Thyroid gland (tissue), 4 donors: ENCODE results near the gene IFT88. TPM values are rescaled to one million over a fixed set of nuclear protein-coding genes. Genes with fewer than 3 reads are reported as not detected.

Source experiments
- DNase-seq, 2 donors: peaks; one replicate each; pipeline ENCODE4 v3.0.0-alpha.2; 2019
- H3K27ac ChIP-seq, 3 donors: fragments of 200-600 bp; sonication (generic); 1 replicate in 2 of 3; 2 replicates in 1 of 3; pipeline ENCODE4 v1.5.1; 2016 to 2019; ENCODE audit warnings: mild to moderate bottlenecking in 1 of 3, moderate library complexity in 1 of 3
- H3K27me3 ChIP-seq: fragments of 200-600 bp; sonication (generic); one replicate; pipeline ENCODE4 v1.5.1; 2019
- H3K36me3 ChIP-seq, 2 donors: fragments of 200-600 bp; sonication (generic); one replicate each; pipeline ENCODE4 v1.5.1; 2016 to 2019
- H3K4me1 ChIP-seq, 2 donors: fragments of 200-600 bp; sonication (generic); one replicate each; pipeline ENCODE4 v1.5.1; 2017 to 2019
- H3K4me3 ChIP-seq, 3 donors: fragments of 200-600 bp; sonication (generic); replicated peaks in 1 of 3; 1 replicate in 2 of 3; 2 replicates in 1 of 3; pipeline ENCODE4 v1.5.1; 2016; ENCODE audit warnings: mild to moderate bottlenecking in 1 of 3
- H3K9me3 ChIP-seq: fragments of 200-600 bp; sonication (generic); one replicate; pipeline ENCODE4 v1.5.1; 2017
- CTCF ChIP-seq, 6 experiments: fragments of 200-600 bp in 3 of 6; fragments of 450-650 bp in 3 of 6; sonication (generic) in 3 of 6; IDR thresholded peaks; one replicate each; pipeline ENCODE4 v1.5.1; 2016 to 2019; ENCODE audit warnings: antibody characterized with exemption in 6 of 6, mild to moderate bottlenecking in 2 of 6, inconsistent platforms in 1 of 6, moderate library complexity in 1 of 6
- POLR2A ChIP-seq, 2 donors: fragments of 450-650 bp; IDR thresholded peaks; one replicate each; pipeline ENCODE4 v1.6.1; 2017; ENCODE audit warnings: antibody characterized with exemption in 2 of 2, mild to moderate bottlenecking in 2 of 2, moderate library complexity in 1 of 2
- WGBS, 2 donors: methylation state at CpG; one replicate each; pipeline ENCODE4 v1.1.5; 2017; 5-methylcytosine and 5-hydroxymethylcytosine counted together
- intact Hi-C: fragments of 100-400 bp; cut with DNase I; formaldehyde crosslinking; loops from one replicate; pipeline ENCODE4 v1.15.1; 2023
- total RNA-seq, 4 donors: library from RNA; depleted of rRNA; stranded (reverse); fragments of >200 nt; gene quantifications; one replicate each; pipeline ENCODE4 v1.2.3, GENCODE V29; 2016

IFT88 gene
- total RNA-seq, 4 donors from 2014 or later: 30.2 to 59.5 (median 42.2) TPM

DNA sequence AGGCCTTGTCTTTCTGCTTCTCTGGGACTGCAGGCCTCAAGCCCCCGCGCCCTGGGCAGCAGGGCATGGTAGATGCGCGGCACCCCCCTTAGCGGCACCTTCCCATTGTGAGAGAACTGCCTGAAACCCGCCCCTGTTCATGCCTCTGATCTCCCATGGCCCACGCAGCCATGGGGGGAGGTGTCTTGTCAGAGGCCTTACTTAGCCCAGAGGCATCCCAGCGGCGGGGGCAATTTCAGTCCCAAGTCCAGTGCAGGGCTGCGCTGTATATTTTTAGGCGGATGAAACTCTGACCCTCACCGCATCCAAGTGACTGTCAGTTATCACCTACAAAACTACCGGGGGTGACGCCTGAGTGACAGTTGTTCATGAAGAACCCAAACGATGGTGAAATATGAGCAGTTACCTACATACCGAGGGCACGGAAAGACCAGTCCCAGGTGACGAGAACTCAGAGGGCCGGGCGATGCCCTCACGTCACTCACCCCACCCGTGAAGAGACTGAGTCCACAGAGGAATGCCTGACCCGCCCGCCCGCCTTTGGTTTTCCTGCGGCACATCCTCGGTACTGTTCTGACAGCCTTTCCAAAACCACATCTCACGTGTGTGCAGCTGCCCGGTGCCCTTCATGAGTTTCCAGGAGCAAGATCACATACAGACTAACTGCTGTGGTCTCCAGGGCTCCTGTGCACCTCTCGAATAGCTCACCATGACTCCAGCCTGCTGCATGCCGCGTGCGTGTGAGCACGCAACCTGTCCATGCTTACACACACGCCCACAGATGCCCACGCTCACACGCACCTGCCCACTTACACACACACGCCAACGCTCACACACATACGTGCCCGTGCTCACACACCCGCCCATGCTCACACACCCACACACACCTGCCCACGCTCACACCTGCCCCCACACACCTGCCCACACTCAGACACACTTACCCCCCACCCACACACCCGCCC is 150.9 kb downstream of the IFT88 start:
- no peaks in the 10 kb centered on the region for H3K36me3 ChIP-seq
- H3K9me3 ChIP-seq: no peaks in the 10 kb centered on the region
- no peak overlapping the region for H3K4me3 ChIP-seq
- intact Hi-C loops: loop anchor here (5.0 to 10.0 kb wide), 3 partner anchors 54 to 533 kb away; partner anchors contain the start of gene EEF1AKMT1
- peaks cover 9 to 16% of the 10 kb centered on the region in 2 donors for H3K4me1 ChIP-seq
- no peak for TF ChIP-seq POLR2A (IDR thresholded peaks at IDR 0.05)
- no peak for TF ChIP-seq CTCF (IDR thresholded peaks at IDR 0.05)
- WGBS, 2 donors: 91 to 94% methylated on average over 40 to 44 of the region's 44 CpGs
- H3K27me3 ChIP-seq: peaks cover 6% of the 10 kb centered on the region
- H3K27ac ChIP-seq: no peak overlapping the region
- no peak for DNase-seq

DNA sequence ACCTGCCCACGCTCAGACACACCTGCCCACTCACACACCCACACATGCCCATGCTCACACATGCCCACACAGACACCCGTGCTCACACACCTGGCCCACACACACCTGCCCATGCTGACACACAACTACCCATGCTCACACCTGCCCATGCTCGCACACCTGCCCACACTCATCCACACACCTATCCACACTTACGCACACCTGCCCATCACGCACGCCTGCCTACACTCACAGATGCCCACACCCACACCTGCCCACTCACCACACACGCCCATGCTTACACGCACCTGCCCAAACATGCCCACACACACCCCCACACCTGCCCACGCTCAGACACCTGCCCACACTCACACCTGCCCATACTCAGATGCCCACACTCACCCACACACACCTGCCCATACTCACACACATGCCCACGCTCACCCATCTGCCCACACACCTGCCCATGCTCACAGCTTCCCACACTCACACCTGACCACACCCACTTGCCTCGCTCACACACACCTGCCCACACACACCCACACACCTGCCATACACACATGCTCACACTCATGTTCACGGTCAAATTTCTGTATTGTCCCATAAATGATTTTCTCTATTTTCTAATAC is 152.1 kb downstream of the IFT88 start:
- Histone ChIP-seq H3K36me3 (no peaks in the 10 kb centered on the region), H3K27ac (no peak overlapping the region), H3K4me1 (peaks cover 9 to 11% of the 10 kb centered on the region in 2 donors), H3K27me3 (peaks cover 6% of the 10 kb centered on the region), H3K9me3 (no peaks in the 10 kb centered on the region), H3K4me3 (no peak overlapping the region)
- TF ChIP-seq CTCF (IDR thresholded peaks at IDR 0.05): no peak
- no peak for TF ChIP-seq POLR2A (IDR thresholded peaks at IDR 0.05)
- DNase-seq: no peak
- 88 to 95% methylated on average over 12 of the region's 12 CpGs for WGBS, 2 donors
- intact Hi-C loops: loop anchor here (5.0 to 10.0 kb wide), 3 partner anchors 53 to 534 kb away; partner anchors contain the start of gene EEF1AKMT1

DNA sequence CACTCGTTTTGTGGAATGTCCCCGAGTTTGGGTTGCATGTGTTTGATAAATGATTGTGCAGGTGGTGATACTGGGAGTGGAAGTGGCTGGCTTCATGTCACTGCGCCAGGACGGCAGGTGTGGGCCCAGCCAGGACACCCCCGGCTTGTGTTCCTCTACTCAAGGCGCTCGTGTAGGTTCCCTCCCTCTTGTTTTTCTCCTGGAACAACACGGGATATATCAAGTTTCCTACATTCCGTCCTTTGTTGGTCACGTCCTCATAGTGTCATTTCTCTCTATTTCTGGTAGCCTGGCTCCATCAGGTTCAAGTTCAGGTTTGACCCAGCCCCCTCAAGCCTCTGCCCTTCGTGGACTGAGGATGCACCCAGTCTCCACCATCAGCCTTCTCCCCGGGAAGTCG is 152.8 kb downstream of the IFT88 start:
- H3K27ac ChIP-seq: no peak overlapping the region
- TF ChIP-seq CTCF (IDR thresholded peaks at IDR 0.05): no peak
- no peaks in the 10 kb centered on the region for H3K36me3 ChIP-seq
- H3K4me1 ChIP-seq: peaks cover 9 to 11% of the 10 kb centered on the region in 2 donors
- no peaks in the 10 kb centered on the region for H3K9me3 ChIP-seq
- H3K4me3 ChIP-seq: no peak overlapping the region
- H3K27me3 ChIP-seq: peaks cover 6% of the 10 kb centered on the region
- 91% methylated on average over 13 of the region's 13 CpGs for WGBS, 2 donors
- intact Hi-C loops: loop anchor here (5.0 to 10.0 kb wide), 3 partner anchors 53 to 535 kb away; partner anchors contain the start of gene EEF1AKMT1
- DNase-seq: no peak

- H3K4me3 ChIP-seq: no peak overlapping the region
- no peak for DNase-seq
- no peaks in the 10 kb centered on the region for H3K9me3 ChIP-seq
- no peaks in the 10 kb centered on the region for H3K36me3 ChIP-seq
- intact Hi-C loops: no loop called here
- no peak overlapping the region for H3K27ac ChIP-seq
- TF ChIP-seq CTCF (IDR thresholded peaks at IDR 0.05): no peak
- TF ChIP-seq POLR2A (IDR thresholded peaks at IDR 0.05): no peak
- peaks cover 6% of the 10 kb centered on the region for H3K27me3 ChIP-seq
- 87 to 94% methylated on average over 10 to 11 of the region's 11 CpGs for WGBS, 2 donors
- H3K4me1 ChIP-seq: peaks cover 9 to 11% of the 10 kb centered on the region in 2 donors
Observed at GRCh38 chr13:20720499-20720898, 153.5 kb downstream of the IFT88 start.
